IPS-NIHi7 (cell line): Measurements from ENCODE around the gene ATP1A3.

Experiments
- DNase-seq: peaks from one replicate; pipeline ENCODE4 v3.0.0; 2012; ENCODE audit warnings: mixed read lengths; ENCODE audit errors: extremely low spot score

The ATP1A3 gene

GRCh38 chr19:41987141-41987860 lies 6.7 kb downstream of the ATP1A3 start:
- DNase-seq: no peak

GRCh38 chr19:41984961-41985360 lies 9.1 kb downstream of the ATP1A3 start:
- DNase-seq: no peak

GRCh38 chr19:41981724-41982123 lies 12.3 kb downstream of the ATP1A3 start:
- DNase-seq: no peak

GRCh38 chr19:41978470-41978869 lies 15.6 kb downstream of the ATP1A3 start:
- DNase-seq: no peak

GRCh38 chr19:41977916-41978315 lies 16.1 kb downstream of the ATP1A3 start:
- DNase-seq: no peak

GRCh38 chr19:41974652-41975051 lies 19.4 kb downstream of the ATP1A3 start:
- DNase-seq: no peak

GRCh38 chr19:41971363-41971762 lies 22.7 kb downstream of the ATP1A3 start:
- no peak for DNase-seq

GRCh38 chr19:41969772-41970458 lies 24.1 kb downstream of the ATP1A3 start:
- no peak for DNase-seq

GRCh38 chr19:41968751-41969595 lies 25.1 kb downstream of the ATP1A3 start:
- DNase-seq: no peak

- no peak for DNase-seq
These were observed 26.8 kb downstream of the ATP1A3 start for GRCh38 chr19:41967054-41967783.

- no peak for DNase-seq
These were observed 28.9 kb downstream of the ATP1A3 start for GRCh38 chr19:41965106-41965505.

GRCh38 chr19:41960973-41961372 lies 33.1 kb downstream of the ATP1A3 start:
- no peak for DNase-seq

GRCh38 chr19:41959056-41960053 lies 34.7 kb downstream of the ATP1A3 start, which contains the start of gene RABAC1:
Gene RABAC1, minus strand, starts transcription at chr19:41959321. Its CDS starts 29 bp downstream, at chr19:41959292.
- DNase-seq: peak; percentile 96

GRCh38 chr19:41958367-41959055 lies 35.5 kb downstream of the ATP1A3 start:
- peak; percentile 94 for DNase-seq

GRCh38 chr19:41957838-41958366 lies 36.1 kb downstream of the ATP1A3 start:
- DNase-seq: peak; percentile 93

GRCh38 chr19:41957161-41957837 lies 36.7 kb downstream of the ATP1A3 start:
- DNase-seq: no peak

- no peak for DNase-seq
These were observed 37.4 kb downstream of the ATP1A3 start for GRCh38 chr19:41956621-41957020.

GRCh38 chr19:41955521-41955920 lies 38.5 kb downstream of the ATP1A3 start:
- DNase-seq: no peak

GRCh38 chr19:41951686-41952172 lies 42.3 kb downstream of the ATP1A3 start:
- peak; percentile 93 for DNase-seq
